SK-N-MC (cell line): ENCODE measurements around the gene DOK3.

Experiments
- DNase-seq: peaks from one replicate; pipeline ENCODE4 v3.0.0-alpha.2; 2011; ENCODE audit warnings: low read depth, low spot score
- H3K27ac ChIP-seq: fragments of 200-600 bp; sonication (generic); 2 replicates; pipeline ENCODE4 v1.5.1; 2016; ENCODE audit warnings: mixed run types
- H3K36me3 ChIP-seq: fragments of 200-600 bp; sonication (generic); 2 replicates; pipeline ENCODE4 v1.6.1; 2017; ENCODE audit warnings: antibody characterized with exemption, low read length, mixed read lengths; ENCODE audit not compliant: insufficient read depth
- H3K4me3 ChIP-seq: fragments of 200-600 bp; sonication (generic); 2 replicates; pipeline ENCODE4 v1.5.1; 2016
- H3K9ac ChIP-seq: fragments of 200-600 bp; sonication (generic); 2 replicates; pipeline ENCODE4 v1.8.0; 2017; ENCODE audit warnings: mixed run types, mixed read lengths; ENCODE audit not compliant: insufficient read length
- H3K9me3 ChIP-seq: fragments of 200-600 bp; sonication (generic); 2 replicates; pipeline ENCODE4 v1.6.1; 2017; ENCODE audit warnings: low read depth, mild to moderate bottlenecking, antibody characterized with exemption, low read length, moderate library complexity, mixed read lengths
- EZH2 ChIP-seq: fragments of 200-600 bp; sonication (generic); IDR thresholded peaks from one replicate; pipeline ENCODE4 v1.6.1; 2017; ENCODE audit warnings: antibody characterized with exemption
- FOXP2 ChIP-seq: optimal IDR thresholded peaks from 2 replicates; pipeline ENCODE3; 2011; ENCODE audit warnings: mild to moderate bottlenecking, moderate library complexity; ENCODE audit not compliant: insufficient read depth; ENCODE audit errors: extremely low read length, control extremely low read depth
- POLR2AphosphoS5 ChIP-seq: IDR thresholded peaks from 2 replicates; pipeline ENCODE4 v1.6.1; 2012; ENCODE audit warnings: mild to moderate bottlenecking, low read depth, low read length, borderline replicate concordance

Gene DOK3

GRCh38 chr5:177528631-177529030 is 19.0 kb upstream of the DOK3 start:
- no peak overlapping the region for H3K27ac ChIP-seq
- no peak for DNase-seq
- H3K9ac ChIP-seq: no peak overlapping the region
- TF ChIP-seq POLR2AphosphoS5 (no peak), FOXP2 (no peak), EZH2 (no peak)
- no peaks in the 10 kb centered on the region for H3K9me3 ChIP-seq
- H3K36me3 ChIP-seq: peaks cover 35% of the 10 kb centered on the region; the same call in 1 of the 2 replicates
- H3K4me3 ChIP-seq: no peak overlapping the region

GRCh38 chr5:177527595-177527994 is 18.0 kb upstream of the DOK3 start:
- Histone ChIP-seq H3K36me3 (peaks cover 33% of the 10 kb centered on the region; the same call in 1 of the 2 replicates), H3K9me3 (no peaks in the 10 kb centered on the region), H3K4me3 (no peak overlapping the region), H3K27ac (no peak overlapping the region), H3K9ac (no peak overlapping the region)
- no peak for DNase-seq
- no peak for TF ChIP-seq EZH2
- TF ChIP-seq FOXP2: no peak

- TF ChIP-seq FOXP2 (no peak), POLR2AphosphoS5 (no peak), EZH2 (no peak)
- H3K4me3 ChIP-seq: no peak overlapping the region
- no peak overlapping the region for H3K27ac ChIP-seq
- DNase-seq: no peak
- H3K9me3 ChIP-seq: no peaks in the 10 kb centered on the region
- H3K36me3 ChIP-seq: peaks cover 27% of the 10 kb centered on the region; the same call in 1 of the 2 replicates
- no peak overlapping the region for H3K9ac ChIP-seq
Observed at GRCh38 chr5:177526791-177527190, 17.2 kb upstream of the DOK3 start.

GRCh38 chr5:177526191-177526590 is 16.6 kb upstream of the DOK3 start:
- H3K9ac ChIP-seq: no peak overlapping the region
- H3K4me3 ChIP-seq: no peak overlapping the region
- H3K9me3 ChIP-seq: no peaks in the 10 kb centered on the region
- TF ChIP-seq FOXP2 (no peak), POLR2AphosphoS5 (no peak), EZH2 (no peak)
- peaks cover 33% of the 10 kb centered on the region; the same call in 1 of the 2 replicates for H3K36me3 ChIP-seq
- DNase-seq: no peak
- H3K27ac ChIP-seq: no peak overlapping the region

GRCh38 chr5:177524941-177525655 is 15.5 kb upstream of the DOK3 start:
- TF ChIP-seq FOXP2: no peak
- TF ChIP-seq POLR2AphosphoS5: no peak
- no peak for TF ChIP-seq EZH2
- Histone ChIP-seq H3K36me3 (peaks cover 27% of the 10 kb centered on the region; the same call in 1 of the 2 replicates), H3K9ac (no peak overlapping the region), H3K27ac (no peak overlapping the region), H3K4me3 (no peak overlapping the region), H3K9me3 (no peaks in the 10 kb centered on the region)
- no peak for DNase-seq

GRCh38 chr5:177524539-177524900 is 14.9 kb upstream of the DOK3 start:
- no peak overlapping the region for H3K27ac ChIP-seq
- no peak overlapping the region for H3K4me3 ChIP-seq
- H3K9me3 ChIP-seq: no peaks in the 10 kb centered on the region
- TF ChIP-seq FOXP2: no peak
- no peak for TF ChIP-seq POLR2AphosphoS5
- no peak for TF ChIP-seq EZH2
- H3K9ac ChIP-seq: no peak overlapping the region
- H3K36me3 ChIP-seq: peaks cover 27% of the 10 kb centered on the region; the same call in 1 of the 2 replicates
- DNase-seq: no peak

GRCh38 chr5:177523711-177524538 is 14.3 kb upstream of the DOK3 start:
- TF ChIP-seq EZH2: no peak
- no peak for TF ChIP-seq FOXP2
- no peak for TF ChIP-seq POLR2AphosphoS5
- H3K9ac ChIP-seq: no peak overlapping the region
- no peak for DNase-seq
- H3K27ac ChIP-seq: no peak overlapping the region
- no peaks in the 10 kb centered on the region for H3K9me3 ChIP-seq
- peaks cover 25% of the 10 kb centered on the region; the same call in 1 of the 2 replicates for H3K36me3 ChIP-seq
- no peak overlapping the region for H3K4me3 ChIP-seq

GRCh38 chr5:177520916-177521513 is 11.4 kb upstream of the DOK3 start:
- Histone ChIP-seq H3K9me3 (no peaks in the 10 kb centered on the region), H3K4me3 (no peak overlapping the region), H3K36me3 (peaks cover 19% of the 10 kb centered on the region; the same call in 1 of the 2 replicates), H3K27ac (no peak overlapping the region), H3K9ac (no peak overlapping the region)
- no peak for TF ChIP-seq EZH2
- TF ChIP-seq FOXP2: no peak
- TF ChIP-seq POLR2AphosphoS5: no peak
- no peak for DNase-seq
